ENCODE measurements around the gene TMEM131.

TMEM131 gene

DNA sequence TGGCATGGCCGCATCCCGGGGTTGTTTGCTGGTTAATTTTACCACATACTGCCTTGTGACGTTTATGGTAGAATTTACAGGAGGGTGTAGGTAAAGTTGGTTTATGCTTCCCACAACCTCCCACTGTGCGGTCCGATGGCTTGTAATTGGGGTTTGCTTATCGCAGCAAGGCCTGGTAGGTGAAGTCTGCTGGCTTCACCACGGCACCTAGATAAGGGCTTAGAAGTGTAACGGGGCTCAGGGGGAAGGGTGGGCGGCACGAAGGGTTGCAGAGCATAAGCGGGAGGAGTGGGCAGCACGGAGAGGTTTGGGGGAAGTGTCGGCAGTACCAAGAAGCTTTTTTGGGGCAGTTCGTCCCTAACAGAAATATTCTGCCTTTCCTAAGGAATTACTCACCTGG is 39.0 kb upstream of the TMEM131 start (continued):
- TF ChIP-seq, protein P1, sequence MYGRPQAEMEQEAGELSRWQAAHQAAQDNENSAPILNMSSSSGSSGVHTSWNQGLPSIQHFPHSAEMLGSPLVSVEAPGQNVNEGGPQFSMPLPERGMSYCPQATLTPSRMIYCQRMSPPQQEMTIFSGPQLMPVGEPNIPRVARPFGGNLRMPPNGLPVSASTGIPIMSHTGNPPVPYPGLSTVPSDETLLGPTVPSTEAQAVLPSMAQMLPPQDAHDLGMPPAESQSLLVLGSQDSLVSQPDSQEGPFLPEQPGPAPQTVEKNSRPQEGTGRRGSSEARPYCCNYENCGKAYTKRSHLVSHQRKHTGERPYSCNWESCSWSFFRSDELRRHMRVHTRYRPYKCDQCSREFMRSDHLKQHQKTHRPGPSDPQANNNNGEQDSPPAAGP (tag by site-specific recombination; IDR thresholded peaks at IDR 0.05), result no peak
- TF ChIP-seq ZNF266 (tag by site-specific recombination; IDR thresholded peaks at IDR 0.05; ENCODE audit: low read depth), result no peak
- TF ChIP-seq ZNF664 (tag by site-specific recombination; IDR thresholded peaks at IDR 0.05), result no peak

DNA sequence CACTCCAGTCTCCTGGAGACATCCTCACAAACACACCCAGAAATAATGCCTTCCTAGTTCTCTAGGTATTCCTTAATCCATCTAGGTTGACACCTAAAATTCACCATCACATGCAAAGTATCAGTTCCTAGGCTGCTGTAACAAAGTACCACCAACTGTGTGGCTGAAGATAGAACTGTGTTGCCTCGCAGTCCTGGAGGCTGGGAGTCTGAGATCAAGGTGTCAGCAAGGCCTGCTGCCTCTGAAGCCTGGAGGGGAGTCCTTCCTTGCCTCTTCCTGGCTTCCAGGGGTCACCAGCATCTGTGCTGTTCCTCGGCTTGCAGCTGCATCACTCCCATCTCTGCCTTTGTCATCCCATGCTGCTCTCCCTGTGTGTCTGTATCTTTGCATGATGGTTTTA is 36.3 kb upstream of the TMEM131 start:
- TF ChIP-seq, protein P2, sequence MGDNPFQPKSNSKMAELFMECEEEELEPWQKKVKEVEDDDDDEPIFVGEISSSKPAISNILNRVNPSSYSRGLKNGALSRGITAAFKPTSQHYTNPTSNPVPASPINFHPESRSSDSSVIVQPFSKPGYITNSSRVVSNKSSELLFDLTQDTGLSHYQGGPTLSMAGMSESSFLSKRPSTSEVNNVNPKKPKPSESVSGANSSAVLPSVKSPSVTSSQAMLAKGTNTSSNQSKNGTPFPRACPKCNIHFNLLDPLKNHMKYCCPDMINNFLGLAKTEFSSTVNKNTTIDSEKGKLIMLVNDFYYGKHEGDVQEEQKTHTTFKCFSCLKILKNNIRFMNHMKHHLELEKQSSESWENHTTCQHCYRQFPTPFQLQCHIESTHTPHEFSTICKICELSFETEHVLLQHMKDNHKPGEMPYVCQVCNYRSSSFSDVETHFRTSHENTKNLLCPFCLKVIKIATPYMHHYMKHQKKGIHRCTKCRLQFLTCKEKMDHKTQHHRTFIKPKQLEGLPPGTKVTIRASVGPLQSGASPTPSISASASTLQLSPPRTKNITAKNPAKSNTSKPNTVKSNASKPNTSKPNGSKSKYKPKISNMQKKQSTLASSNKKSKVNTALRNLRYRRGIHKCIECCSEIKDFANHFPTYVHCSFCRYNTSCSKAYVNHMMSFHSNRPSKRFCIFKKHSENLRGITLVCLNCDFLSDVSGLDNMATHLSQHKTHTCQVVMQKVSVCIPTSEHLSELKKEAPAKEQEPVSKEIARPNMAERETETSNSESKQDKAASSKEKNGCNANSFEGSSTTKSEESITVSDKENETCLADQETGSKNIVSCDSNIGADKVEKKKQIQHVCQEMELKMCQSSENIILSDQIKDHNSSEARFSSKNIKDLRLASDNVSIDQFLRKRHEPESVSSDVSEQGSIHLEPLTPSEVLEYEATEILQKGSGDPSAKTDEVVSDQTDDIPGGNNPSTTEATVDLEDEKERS (tag by site-specific recombination; IDR thresholded peaks at IDR 0.05), result no peak
- TF ChIP-seq ZNF341 (tag by site-specific recombination; IDR thresholded peaks at IDR 0.05; ENCODE audit: low read depth) (no peak), YY1 (tag by site-specific recombination; IDR thresholded peaks at IDR 0.05) (no peak), MZF1 (tag by site-specific recombination; IDR thresholded peaks at IDR 0.05; ENCODE audit: borderline replicate concordance) (no peak)
- TF ChIP-seq, protein P3, sequence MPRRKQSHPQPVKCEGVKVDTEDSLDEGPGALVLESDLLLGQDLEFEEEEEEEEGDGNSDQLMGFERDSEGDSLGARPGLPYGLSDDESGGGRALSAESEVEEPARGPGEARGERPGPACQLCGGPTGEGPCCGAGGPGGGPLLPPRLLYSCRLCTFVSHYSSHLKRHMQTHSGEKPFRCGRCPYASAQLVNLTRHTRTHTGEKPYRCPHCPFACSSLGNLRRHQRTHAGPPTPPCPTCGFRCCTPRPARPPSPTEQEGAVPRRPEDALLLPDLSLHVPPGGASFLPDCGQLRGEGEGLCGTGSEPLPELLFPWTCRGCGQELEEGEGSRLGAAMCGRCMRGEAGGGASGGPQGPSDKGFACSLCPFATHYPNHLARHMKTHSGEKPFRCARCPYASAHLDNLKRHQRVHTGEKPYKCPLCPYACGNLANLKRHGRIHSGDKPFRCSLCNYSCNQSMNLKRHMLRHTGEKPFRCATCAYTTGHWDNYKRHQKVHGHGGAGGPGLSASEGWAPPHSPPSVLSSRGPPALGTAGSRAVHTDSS (tag by site-specific recombination; IDR thresholded peaks at IDR 0.05), result no peak
- no peak overlapping the region for H3K27ac ChIP-seq (ENCODE audit: extremely low read depth, low read depth, low read length)
- H3K36me3 ChIP-seq (ENCODE audit: control insufficient read depth in 2 of 2, insufficient read depth in 1 of 2, low read length in 2 of 2), result no peaks in the 10 kb centered on the region
- POLR2A ChIA-PET, result no interaction called here
- no peaks in the 10 kb centered on the region for H3K4me1 ChIP-seq (ENCODE audit: control insufficient read depth, insufficient read depth, low read length)
- CTCF ChIA-PET, result no interaction called here
- no peaks in the 10 kb centered on the region for H3K9me3 ChIP-seq (ENCODE audit: control insufficient read depth, insufficient read depth, low read depth, low read length)
- H3K4me3 ChIP-seq (ENCODE audit: low read depth, low read length), result no peak overlapping the region

DNA sequence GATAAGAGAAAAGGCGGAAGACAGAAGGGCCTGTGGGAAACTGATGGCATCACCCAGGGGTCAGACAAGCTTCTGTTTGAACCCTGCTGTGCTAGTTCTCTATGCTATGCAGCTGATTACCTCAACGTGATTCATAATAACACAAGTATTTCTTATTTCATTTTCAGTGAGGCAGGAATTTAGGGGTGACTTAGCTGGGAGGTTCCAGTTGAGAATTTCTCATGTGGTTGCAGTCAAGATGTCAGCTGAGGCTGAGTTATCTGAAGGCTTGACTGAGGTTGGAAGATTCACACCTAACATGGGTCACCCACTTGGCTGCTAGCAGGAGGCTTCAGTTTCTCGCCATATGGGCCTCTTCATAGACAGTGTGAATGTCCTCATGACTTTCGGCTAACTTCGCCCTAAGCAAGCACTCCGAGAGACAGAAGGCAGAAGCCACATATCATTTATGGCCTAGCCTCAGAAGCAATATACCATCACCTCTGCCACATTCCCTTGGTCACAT is 34.0 kb upstream of the TMEM131 start:
- H3K4me1 ChIP-seq (ENCODE audit: control insufficient read depth, insufficient read depth, low read length), result no peaks in the 10 kb centered on the region
- no peaks in the 10 kb centered on the region for H3K9me3 ChIP-seq (ENCODE audit: control insufficient read depth, insufficient read depth, low read depth, low read length)
- no peaks in the 10 kb centered on the region for H3K36me3 ChIP-seq (ENCODE audit: control insufficient read depth in 2 of 2, insufficient read depth in 1 of 2, low read length in 2 of 2)
- no peak overlapping the region for H3K27ac ChIP-seq (ENCODE audit: extremely low read depth, low read depth, low read length)
- no peak overlapping the region for H3K4me3 ChIP-seq (ENCODE audit: low read depth, low read length)
- POLR2A ChIA-PET, result no interaction called here
- CTCF ChIA-PET, result no interaction called here
- TF ChIP-seq, protein P4, sequence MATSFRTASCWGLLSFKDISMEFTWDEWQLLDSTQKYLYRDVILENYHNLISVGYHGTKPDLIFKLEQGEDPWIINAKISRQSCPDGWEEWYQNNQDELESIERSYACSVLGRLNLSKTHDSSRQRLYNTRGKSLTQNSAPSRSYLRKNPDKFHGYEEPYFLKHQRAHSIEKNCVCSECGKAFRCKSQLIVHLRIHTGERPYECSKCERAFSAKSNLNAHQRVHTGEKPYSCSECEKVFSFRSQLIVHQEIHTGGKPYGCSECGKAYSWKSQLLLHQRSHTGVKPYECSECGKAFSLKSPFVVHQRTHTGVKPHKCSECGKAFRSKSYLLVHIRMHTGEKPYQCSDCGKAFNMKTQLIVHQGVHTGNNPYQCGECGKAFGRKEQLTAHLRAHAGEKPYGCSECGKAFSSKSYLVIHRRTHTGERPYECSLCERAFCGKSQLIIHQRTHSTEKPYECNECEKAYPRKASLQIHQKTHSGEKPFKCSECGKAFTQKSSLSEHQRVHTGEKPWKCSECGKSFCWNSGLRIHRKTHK (tag by site-specific recombination; IDR thresholded peaks at IDR 0.05), result no peak

DNA sequence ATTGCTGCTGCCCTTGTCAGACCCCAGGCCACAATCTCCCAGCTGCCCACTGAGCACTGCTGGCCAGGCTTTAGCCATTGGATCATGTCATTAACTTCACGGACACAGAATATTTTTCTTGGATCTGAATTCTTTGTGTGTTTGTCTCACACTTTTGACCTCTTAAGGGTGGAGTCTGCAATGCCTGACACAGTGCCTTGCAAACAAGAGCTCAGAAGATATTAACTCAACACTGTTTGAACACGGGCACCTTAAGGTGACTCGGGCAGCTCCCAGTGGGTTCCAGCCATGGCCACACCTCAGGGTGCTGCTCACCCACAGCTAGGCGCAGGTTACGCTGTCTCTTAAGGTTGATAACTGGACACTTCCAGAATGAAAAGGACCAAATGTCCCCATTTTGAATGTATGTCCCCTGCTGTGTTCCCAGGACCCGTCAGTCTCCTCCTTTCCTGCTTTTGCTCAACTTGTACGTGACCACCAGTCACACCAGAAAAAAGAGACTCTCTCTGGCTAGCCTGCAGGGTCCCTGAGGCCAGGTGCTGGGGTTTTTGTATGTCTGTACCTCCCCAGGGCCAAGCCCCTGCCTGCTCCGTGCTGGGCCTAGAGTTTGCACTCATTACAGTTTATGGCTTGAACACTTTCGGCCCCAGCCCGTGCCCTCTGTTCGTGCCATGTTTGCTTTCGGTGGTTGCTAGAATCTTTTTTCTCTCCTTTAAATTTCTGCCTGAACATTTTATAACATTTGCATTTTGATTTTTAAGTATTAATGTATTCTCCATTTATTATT is 33.4 kb upstream of the TMEM131 start:
- Histone ChIP-seq H3K4me3 (ENCODE audit: low read depth, low read length) (no peak overlapping the region), H3K36me3 (ENCODE audit: control insufficient read depth in 2 of 2, insufficient read depth in 1 of 2, low read length in 2 of 2) (no peaks in the 10 kb centered on the region), H3K4me1 (ENCODE audit: control insufficient read depth, insufficient read depth, low read length) (no peaks in the 10 kb centered on the region), H3K9me3 (ENCODE audit: control insufficient read depth, insufficient read depth, low read depth, low read length) (no peaks in the 10 kb centered on the region), H3K27ac (ENCODE audit: extremely low read depth, low read depth, low read length) (no peak overlapping the region)
- ChIA-PET POLR2A (no interaction called here), CTCF (interaction anchor here (0.7 kb wide), 1 partner anchor 1702 kb away, joined by 3 read pairs; no protein-coding TSS in a partner anchor)
- no peak for TF ChIP-seq ZNF350 (tag by site-specific recombination; IDR thresholded peaks at IDR 0.05)
- TF ChIP-seq, protein P5, sequence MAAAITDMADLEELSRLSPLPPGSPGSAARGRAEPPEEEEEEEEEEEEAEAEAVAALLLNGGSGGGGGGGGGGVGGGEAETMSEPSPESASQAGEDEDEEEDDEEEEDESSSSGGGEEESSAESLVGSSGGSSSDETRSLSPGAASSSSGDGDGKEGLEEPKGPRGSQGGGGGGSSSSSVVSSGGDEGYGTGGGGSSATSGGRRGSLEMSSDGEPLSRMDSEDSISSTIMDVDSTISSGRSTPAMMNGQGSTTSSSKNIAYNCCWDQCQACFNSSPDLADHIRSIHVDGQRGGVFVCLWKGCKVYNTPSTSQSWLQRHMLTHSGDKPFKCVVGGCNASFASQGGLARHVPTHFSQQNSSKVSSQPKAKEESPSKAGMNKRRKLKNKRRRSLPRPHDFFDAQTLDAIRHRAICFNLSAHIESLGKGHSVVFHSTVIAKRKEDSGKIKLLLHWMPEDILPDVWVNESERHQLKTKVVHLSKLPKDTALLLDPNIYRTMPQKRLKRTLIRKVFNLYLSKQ (tag by site-specific recombination; IDR thresholded peaks at IDR 0.05; ENCODE audit: borderline replicate concordance), result no peak
- TF ChIP-seq, protein P6, sequence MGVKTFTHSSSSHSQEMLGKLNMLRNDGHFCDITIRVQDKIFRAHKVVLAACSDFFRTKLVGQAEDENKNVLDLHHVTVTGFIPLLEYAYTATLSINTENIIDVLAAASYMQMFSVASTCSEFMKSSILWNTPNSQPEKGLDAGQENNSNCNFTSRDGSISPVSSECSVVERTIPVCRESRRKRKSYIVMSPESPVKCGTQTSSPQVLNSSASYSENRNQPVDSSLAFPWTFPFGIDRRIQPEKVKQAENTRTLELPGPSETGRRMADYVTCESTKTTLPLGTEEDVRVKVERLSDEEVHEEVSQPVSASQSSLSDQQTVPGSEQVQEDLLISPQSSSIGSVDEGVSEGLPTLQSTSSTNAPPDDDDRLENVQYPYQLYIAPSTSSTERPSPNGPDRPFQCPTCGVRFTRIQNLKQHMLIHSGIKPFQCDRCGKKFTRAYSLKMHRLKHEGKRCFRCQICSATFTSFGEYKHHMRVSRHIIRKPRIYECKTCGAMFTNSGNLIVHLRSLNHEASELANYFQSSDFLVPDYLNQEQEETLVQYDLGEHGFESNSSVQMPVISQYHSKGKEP (tag by site-specific recombination; IDR thresholded peaks at IDR 0.05), result no peak
- TF ChIP-seq ZNF223 (tag by site-specific recombination; IDR thresholded peaks at IDR 0.05), result no peak
- TF ChIP-seq KLF1 (tag by site-specific recombination; IDR thresholded peaks at IDR 0.05), result no peak
- TF ChIP-seq ZNF530 (tag by site-specific recombination; IDR thresholded peaks at IDR 0.05; ENCODE audit: low read depth), result no peak
- no peak for TF ChIP-seq ZNF302 (tag by site-specific recombination; IDR thresholded peaks at IDR 0.05; ENCODE audit: low read depth)
- TF ChIP-seq YY1 (tag by site-specific recombination; IDR thresholded peaks at IDR 0.05), result no peak

All from HEK293 (cell line).